Suppressor macrophage (primary cell): ENCODE data around the gene DENND4C.

Experiments
- DNase-seq, 4 experiments: peaks; one replicate each; pipeline ENCODE4 v3.0.0-alpha.2; 2020 to 2022

Gene DENND4C

GRCh38 chr9:19270421-19270949 is 40.0 kb downstream of the DENND4C start:
- DNase-seq, result no peak

- no peak for DNase-seq
Measured at GRCh38 chr9:19271081-19271480, 40.6 kb downstream of the DENND4C start.

- DNase-seq, result no peak
Measured at GRCh38 chr9:19281801-19282200, 51.3 kb downstream of the DENND4C start.

- no peak for DNase-seq
Measured at GRCh38 chr9:19283072-19283710, 52.7 kb downstream of the DENND4C start.

GRCh38 chr9:19284729-19285128 is 54.2 kb downstream of the DENND4C start:
- no peak for DNase-seq

- no peak for DNase-seq
Measured at GRCh38 chr9:19286634-19287188, 56.2 kb downstream of the DENND4C start.

- peak; percentile 34 to 52 (median 44) for DNase-seq
Measured at GRCh38 chr9:19288081-19288480, 57.6 kb downstream of the DENND4C start.

GRCh38 chr9:19290103-19290502 is 59.6 kb downstream of the DENND4C start:
- DNase-seq, result peak in 1 of 4 experiments; percentile 42

- no peak for DNase-seq
Measured at GRCh38 chr9:19294219-19294618, 63.7 kb downstream of the DENND4C start.

- DNase-seq, result no peak
Measured at GRCh38 chr9:19298436-19299000, 68.0 kb downstream of the DENND4C start.

- no peak for DNase-seq
Measured at GRCh38 chr9:19303216-19303615, 72.7 kb downstream of the DENND4C start.

GRCh38 chr9:19306568-19306967 is 76.1 kb downstream of the DENND4C start:
- DNase-seq, result no peak

- DNase-seq, result no peak
Measured at GRCh38 chr9:19310246-19310645, 79.8 kb downstream of the DENND4C start.

GRCh38 chr9:19313573-19313972 is 83.1 kb downstream of the DENND4C start:
- no peak for DNase-seq

- DNase-seq, result no peak
Measured at GRCh38 chr9:19320495-19320894, 90.0 kb downstream of the DENND4C start.

- DNase-seq, result no peak
Measured at GRCh38 chr9:19331877-19332276, 101.4 kb downstream of the DENND4C start.

- no peak for DNase-seq
Measured at GRCh38 chr9:19336166-19336565, 105.7 kb downstream of the DENND4C start.

- no peak for DNase-seq
Measured at GRCh38 chr9:19342947-19343346, 112.5 kb downstream of the DENND4C start.

- no peak for DNase-seq
Measured at GRCh38 chr9:19358701-19359100, 128.2 kb downstream of the DENND4C start.

- no peak for DNase-seq
Measured at GRCh38 chr9:19369107-19369506, 138.6 kb downstream of the DENND4C start.

- no peak for DNase-seq
Measured at GRCh38 chr9:19371942-19372341, 141.4 kb downstream of the DENND4C start.

- no peak for DNase-seq
Measured at GRCh38 chr9:19372567-19372966, 142.1 kb downstream of the DENND4C start.

- DNase-seq, result no peak
Measured at GRCh38 chr9:19373527-19373926, 143.0 kb downstream of the DENND4C start.

- DNase-seq, result no peak
Measured at GRCh38 chr9:19375538-19375937, 145.0 kb downstream of the DENND4C start.
